ENCODE data around the gene LRRC56.

GRCh38 chr11:557328-558132 lies 20.2 kb downstream of the LRRC56 start:
- TF ChIP-seq, protein P1, sequence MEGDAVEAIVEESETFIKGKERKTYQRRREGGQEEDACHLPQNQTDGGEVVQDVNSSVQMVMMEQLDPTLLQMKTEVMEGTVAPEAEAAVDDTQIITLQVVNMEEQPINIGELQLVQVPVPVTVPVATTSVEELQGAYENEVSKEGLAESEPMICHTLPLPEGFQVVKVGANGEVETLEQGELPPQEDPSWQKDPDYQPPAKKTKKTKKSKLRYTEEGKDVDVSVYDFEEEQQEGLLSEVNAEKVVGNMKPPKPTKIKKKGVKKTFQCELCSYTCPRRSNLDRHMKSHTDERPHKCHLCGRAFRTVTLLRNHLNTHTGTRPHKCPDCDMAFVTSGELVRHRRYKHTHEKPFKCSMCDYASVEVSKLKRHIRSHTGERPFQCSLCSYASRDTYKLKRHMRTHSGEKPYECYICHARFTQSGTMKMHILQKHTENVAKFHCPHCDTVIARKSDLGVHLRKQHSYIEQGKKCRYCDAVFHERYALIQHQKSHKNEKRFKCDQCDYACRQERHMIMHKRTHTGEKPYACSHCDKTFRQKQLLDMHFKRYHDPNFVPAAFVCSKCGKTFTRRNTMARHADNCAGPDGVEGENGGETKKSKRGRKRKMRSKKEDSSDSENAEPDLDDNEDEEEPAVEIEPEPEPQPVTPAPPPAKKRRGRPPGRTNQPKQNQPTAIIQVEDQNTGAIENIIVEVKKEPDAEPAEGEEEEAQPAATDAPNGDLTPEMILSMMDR (IDR thresholded peaks at IDR 0.05) = no peak
- TF ChIP-seq POLR2AphosphoS5 (IDR thresholded peaks at IDR 0.05) = no peak

All from breast epithelium (tissue), 3 donors.